AG04449 (cell line): Measurements from ENCODE around the gene REC8.
A peak's percentile ranks its signal among the peaks of the same experiment; 100 is the strongest.
"Not testable (repeated sequence)": the region's sequence is repeated elsewhere in the genome, so short reads cannot be mapped to it uniquely, and the experiment has no call there.

ENCODE experiments used
- CTCF ChIA-PET: fragments of 350-600 bp; formaldehyde crosslinking; extraction: SDS; loops from one replicate; lab custom pipeline; 2021; ENCODE audit warnings: antibody characterized with exemption; lab: Yijun Ruan, JAX
- POLR2A ChIA-PET: fragments of 400-600, 350-600 bp; formaldehyde crosslinking; extraction: SDS; loops from one replicate; lab custom pipeline; 2020; ENCODE audit warnings: antibody characterized with exemption, inconsistent platforms; lab: Yijun Ruan, JAX
- DNase-seq: peaks from one replicate; pipeline ENCODE4 v3.0.0-alpha.2; 2010; ENCODE audit warnings: low read depth, low spot score
- H3K4me3 ChIP-seq: 2 replicates; pipeline ENCODE4 v1.5.1; 2011; ENCODE audit warnings: low read depth, mild to moderate bottlenecking, control low read depth, low read length
- CTCF ChIP-seq: IDR thresholded peaks from one replicate; pipeline ENCODE4 v1.5.1; 2011; ENCODE audit warnings: mild to moderate bottlenecking, moderate library complexity, low read length, control low read depth, inconsistent platforms; ENCODE audit not compliant: insufficient read depth; ENCODE audit errors: missing control alignments

Gene REC8

GRCh38 chr14:24195186-24196070 is 23.5 kb downstream of the REC8 start, which contains the start of gene TM9SF1:
Gene TM9SF1, minus strand, starts transcription at chr14:24195441. Its CDS starts 422 bp downstream, at chr14:24195019.
- POLR2A ChIA-PET = interaction anchor here (0.8 to 2.4 kb wide), 12 partner anchors 8 to 102 kb away, joined by 3 to 26 read pairs (median 4); partner anchors contain the start of genes CHMP4A, DCAF11, GMPR2 and NEDD8

GRCh38 chr14:24196071-24197055 is 24.5 kb downstream of the REC8 start:
- ChIA-PET CTCF (interaction anchor here (1.0 to 3.4 kb wide), 7 partner anchors 10 to 138 kb away, joined by 3 to 21 read pairs (median 6); partner anchors contain the start of genes DHRS1, IRF9, MDP1 and NOP9), POLR2A (interaction anchor here (0.8 to 2.4 kb wide), 10 partner anchors 10 to 101 kb away, joined by 3 to 26 read pairs (median 4); partner anchors contain the start of genes CHMP4A, DCAF11, GMPR2 and NEDD8)

More at GRCh38 chr14:24195186-24196070, 23.5 kb downstream of the REC8 start, which contains the start of gene TM9SF1:
- peak; percentile 34 for DNase-seq
- H3K4me3 ChIP-seq = peak within 1 kb of the TSS; percentile 92
- no peak for TF ChIP-seq CTCF
- CTCF ChIA-PET = interaction anchor here (0.7 to 3.4 kb wide), 9 partner anchors 11 to 137 kb away, joined by 3 to 21 read pairs (median 6); partner anchors contain the start of genes CIDEB, DHRS1, IRF9 and MDP1

GRCh38 chr14:24197056-24197450 is 25.2 kb downstream of the REC8 start:
- no peak for DNase-seq
- ChIA-PET POLR2A (no interaction called here), CTCF (interaction anchor here (1.9 to 2.2 kb wide), 2 partner anchors 36 to 139 kb away, joined by 7 to 9 read pairs; partner anchors contain the start of gene IRF9)
- no peak for TF ChIP-seq CTCF
- H3K4me3 ChIP-seq = peak overlapping the region; percentile 3; the same call in 1 of the 2 replicates

More at GRCh38 chr14:24196071-24197055, 24.5 kb downstream of the REC8 start:
- no peak for DNase-seq
- H3K4me3 ChIP-seq = peak overlapping the region; percentile 92
- TF ChIP-seq CTCF = no peak

GRCh38 chr14:24198814-24199524 is 27.1 kb downstream of the REC8 start:
- no peak overlapping the region for H3K4me3 ChIP-seq
- no peak for DNase-seq
- CTCF ChIA-PET = interaction anchor here (1.1 to 1.6 kb wide), 2 partner anchors 38 to 109 kb away, joined by 4 read pairs; partner anchors contain the start of genes CIDEB and IRF9
- POLR2A ChIA-PET = no interaction called here
- TF ChIP-seq CTCF = no peak

GRCh38 chr14:24202538-24202937 is 30.7 kb downstream of the REC8 start:
- POLR2A ChIA-PET = interaction anchor here (1.4 kb wide), 1 partner anchor 8 kb away, joined by 4 read pairs; the partner anchor contains the start of gene TM9SF1
- H3K4me3 ChIP-seq, DNase-seq: not testable (repeated sequence)
- CTCF ChIA-PET = interaction anchor here (1.4 kb wide), 1 partner anchor 95 kb away, joined by 6 read pairs; no protein-coding TSS in a partner anchor

- not testable (repeated sequence) for DNase-seq
- ChIA-PET POLR2A (interaction anchor here (1.4 kb wide), 1 partner anchor 8 kb away, joined by 4 read pairs; the partner anchor contains the start of gene TM9SF1), CTCF (interaction anchor here (1.4 kb wide), 1 partner anchor 94 kb away, joined by 6 read pairs; no protein-coding TSS in a partner anchor)
These were observed 31.5 kb downstream of the REC8 start for GRCh38 chr14:24203249-24203886.

More at GRCh38 chr14:24203249-24203886, 31.5 kb downstream of the REC8 start:
- H3K4me3 ChIP-seq = not testable (repeated sequence)
